ENCODE measurements around the gene FRG2C.
"Not testable (repeated sequence)": the region's sequence is repeated elsewhere in the genome, so short reads cannot be mapped to it uniquely, and the experiment has no call there.

The FRG2C gene

GRCh38 chr3:75645548-75645947 is 18.6 kb upstream of the FRG2C start:
- not testable (repeated sequence) for H3K36me3 ChIP-seq (ENCODE audit: insufficient read depth, low read length); H3K79me2 ChIP-seq (ENCODE audit: control insufficient read depth, insufficient read depth, low read length, unreplicated experiment); H3K27me3 ChIP-seq (ENCODE audit: insufficient read depth, low read length); H3K4me3 ChIP-seq (ENCODE audit: low read depth, low read length); H3K27ac ChIP-seq (ENCODE audit: low read depth, low read length); H3K4me1 ChIP-seq (ENCODE audit: control insufficient read depth, insufficient read depth, low read length, unreplicated experiment); H2AFZ ChIP-seq (ENCODE audit: low read length, unreplicated experiment)

GRCh38 chr3:75650191-75650590 is 13.9 kb upstream of the FRG2C start:
- Histone ChIP-seq H3K4me1 (ENCODE audit: control insufficient read depth, insufficient read depth, low read length, unreplicated experiment) (no peaks in the 10 kb centered on the region), H3K79me2 (ENCODE audit: control insufficient read depth, insufficient read depth, low read length, unreplicated experiment) (no peaks in the 10 kb centered on the region), H2AFZ (ENCODE audit: low read length, unreplicated experiment) (no peak overlapping the region), H3K4me3 (ENCODE audit: low read depth, low read length) (no peak overlapping the region), H3K27me3 (ENCODE audit: insufficient read depth, low read length) (peaks cover under 1% of the 10 kb centered on the region; the same call in 1 of the 2 replicates), H3K36me3 (ENCODE audit: insufficient read depth, low read length) (no peaks in the 10 kb centered on the region), H3K27ac (ENCODE audit: low read depth, low read length) (no peak overlapping the region)

GRCh38 chr3:75655101-75655904 is 8.8 kb upstream of the FRG2C start:
- not testable (repeated sequence) for H3K79me2 ChIP-seq (ENCODE audit: control insufficient read depth, insufficient read depth, low read length, unreplicated experiment); H2AFZ ChIP-seq (ENCODE audit: low read length, unreplicated experiment); H3K27ac ChIP-seq (ENCODE audit: low read depth, low read length); H3K4me3 ChIP-seq (ENCODE audit: low read depth, low read length); H3K36me3 ChIP-seq (ENCODE audit: insufficient read depth, low read length); H3K4me1 ChIP-seq (ENCODE audit: control insufficient read depth, insufficient read depth, low read length, unreplicated experiment)
- H3K27me3 ChIP-seq (ENCODE audit: insufficient read depth, low read length), result peaks cover 22% of the 10 kb centered on the region; the same call in 1 of the 2 replicates

GRCh38 chr3:75655956-75656355 is 8.2 kb upstream of the FRG2C start:
- not testable (repeated sequence) for H3K4me3 ChIP-seq (ENCODE audit: low read depth, low read length); H2AFZ ChIP-seq (ENCODE audit: low read length, unreplicated experiment); H3K27ac ChIP-seq (ENCODE audit: low read depth, low read length); H3K4me1 ChIP-seq (ENCODE audit: control insufficient read depth, insufficient read depth, low read length, unreplicated experiment); H3K36me3 ChIP-seq (ENCODE audit: insufficient read depth, low read length); H3K79me2 ChIP-seq (ENCODE audit: control insufficient read depth, insufficient read depth, low read length, unreplicated experiment)
- peaks cover 22% of the 10 kb centered on the region; the same call in 1 of the 2 replicates for H3K27me3 ChIP-seq (ENCODE audit: insufficient read depth, low read length)

- H3K79me2 ChIP-seq (ENCODE audit: control insufficient read depth, insufficient read depth, low read length, unreplicated experiment); H2AFZ ChIP-seq (ENCODE audit: low read length, unreplicated experiment); H3K36me3 ChIP-seq (ENCODE audit: insufficient read depth, low read length); H3K27ac ChIP-seq (ENCODE audit: low read depth, low read length); H3K4me1 ChIP-seq (ENCODE audit: control insufficient read depth, insufficient read depth, low read length, unreplicated experiment): not testable (repeated sequence)
- peak overlapping the region; percentile 75 for H3K4me3 ChIP-seq (ENCODE audit: low read depth, low read length)
- peaks cover 22% of the 10 kb centered on the region; the same call in 1 of the 2 replicates for H3K27me3 ChIP-seq (ENCODE audit: insufficient read depth, low read length)
These were observed 5.6 kb upstream of the FRG2C start for GRCh38 chr3:75658411-75659107.

GRCh38 chr3:75659108-75659433 is 5.1 kb upstream of the FRG2C start:
- H3K79me2 ChIP-seq (ENCODE audit: control insufficient read depth, insufficient read depth, low read length, unreplicated experiment); H3K36me3 ChIP-seq (ENCODE audit: insufficient read depth, low read length); H3K4me1 ChIP-seq (ENCODE audit: control insufficient read depth, insufficient read depth, low read length, unreplicated experiment); H2AFZ ChIP-seq (ENCODE audit: low read length, unreplicated experiment); H3K27ac ChIP-seq (ENCODE audit: low read depth, low read length): not testable (repeated sequence)
- H3K4me3 ChIP-seq (ENCODE audit: low read depth, low read length), result peak overlapping the region; percentile 75
- H3K27me3 ChIP-seq (ENCODE audit: insufficient read depth, low read length), result peaks cover 22% of the 10 kb centered on the region; the same call in 1 of the 2 replicates

GRCh38 chr3:75665626-75666025 is 1.5 kb downstream of the FRG2C start:
- Histone ChIP-seq H3K79me2 (ENCODE audit: control insufficient read depth, insufficient read depth, low read length, unreplicated experiment) (peaks cover 10% of the 10 kb centered on the region), H3K27me3 (ENCODE audit: insufficient read depth, low read length) (peaks cover 15% of the 10 kb centered on the region; the same call in 1 of the 2 replicates)
- not testable (repeated sequence) for H3K4me1 ChIP-seq (ENCODE audit: control insufficient read depth, insufficient read depth, low read length, unreplicated experiment); H3K36me3 ChIP-seq (ENCODE audit: insufficient read depth, low read length); H3K27ac ChIP-seq (ENCODE audit: low read depth, low read length); H2AFZ ChIP-seq (ENCODE audit: low read length, unreplicated experiment); H3K4me3 ChIP-seq (ENCODE audit: low read depth, low read length)

- H3K79me2 ChIP-seq (ENCODE audit: control insufficient read depth, insufficient read depth, low read length, unreplicated experiment), result peaks cover 10% of the 10 kb centered on the region
These were observed 3.9 kb downstream of the FRG2C start for GRCh38 chr3:75667757-75668701.

GRCh38 chr3:75668759-75669347 is 4.7 kb downstream of the FRG2C start:
- H3K4me1 ChIP-seq (ENCODE audit: control insufficient read depth, insufficient read depth, low read length, unreplicated experiment); H3K36me3 ChIP-seq (ENCODE audit: insufficient read depth, low read length); H2AFZ ChIP-seq (ENCODE audit: low read length, unreplicated experiment): not testable (repeated sequence)
- H3K27me3 ChIP-seq (ENCODE audit: insufficient read depth, low read length), result peaks cover 21% of the 10 kb centered on the region; the same call in 1 of the 2 replicates
- peak overlapping the region; percentile 81 for H3K4me3 ChIP-seq (ENCODE audit: low read depth, low read length)
- peaks cover 10% of the 10 kb centered on the region for H3K79me2 ChIP-seq (ENCODE audit: control insufficient read depth, insufficient read depth, low read length, unreplicated experiment)
- H3K27ac ChIP-seq (ENCODE audit: low read depth, low read length), result peak overlapping the region; percentile 47; the same call in 1 of the 2 replicates

More at GRCh38 chr3:75667757-75668701, 3.9 kb downstream of the FRG2C start:
- not testable (repeated sequence) for H3K27ac ChIP-seq (ENCODE audit: low read depth, low read length); H2AFZ ChIP-seq (ENCODE audit: low read length, unreplicated experiment); H3K4me1 ChIP-seq (ENCODE audit: control insufficient read depth, insufficient read depth, low read length, unreplicated experiment); H3K36me3 ChIP-seq (ENCODE audit: insufficient read depth, low read length)
- peaks cover 21% of the 10 kb centered on the region; the same call in 1 of the 2 replicates for H3K27me3 ChIP-seq (ENCODE audit: insufficient read depth, low read length)
- peak overlapping the region; percentile 81 for H3K4me3 ChIP-seq (ENCODE audit: low read depth, low read length)
